ENCODE data around the gene ID1. TPM values are rescaled to one million over a fixed set of nuclear protein-coding genes. Genes with fewer than 3 reads are reported as not detected.

Gene ID1
- total and polyA plus RNA-seq, 2 of the 13 experiments (the other 11 are each of a cell fraction or from before 2014, with no cell fraction given) = 320 to 419 TPM

DNA sequence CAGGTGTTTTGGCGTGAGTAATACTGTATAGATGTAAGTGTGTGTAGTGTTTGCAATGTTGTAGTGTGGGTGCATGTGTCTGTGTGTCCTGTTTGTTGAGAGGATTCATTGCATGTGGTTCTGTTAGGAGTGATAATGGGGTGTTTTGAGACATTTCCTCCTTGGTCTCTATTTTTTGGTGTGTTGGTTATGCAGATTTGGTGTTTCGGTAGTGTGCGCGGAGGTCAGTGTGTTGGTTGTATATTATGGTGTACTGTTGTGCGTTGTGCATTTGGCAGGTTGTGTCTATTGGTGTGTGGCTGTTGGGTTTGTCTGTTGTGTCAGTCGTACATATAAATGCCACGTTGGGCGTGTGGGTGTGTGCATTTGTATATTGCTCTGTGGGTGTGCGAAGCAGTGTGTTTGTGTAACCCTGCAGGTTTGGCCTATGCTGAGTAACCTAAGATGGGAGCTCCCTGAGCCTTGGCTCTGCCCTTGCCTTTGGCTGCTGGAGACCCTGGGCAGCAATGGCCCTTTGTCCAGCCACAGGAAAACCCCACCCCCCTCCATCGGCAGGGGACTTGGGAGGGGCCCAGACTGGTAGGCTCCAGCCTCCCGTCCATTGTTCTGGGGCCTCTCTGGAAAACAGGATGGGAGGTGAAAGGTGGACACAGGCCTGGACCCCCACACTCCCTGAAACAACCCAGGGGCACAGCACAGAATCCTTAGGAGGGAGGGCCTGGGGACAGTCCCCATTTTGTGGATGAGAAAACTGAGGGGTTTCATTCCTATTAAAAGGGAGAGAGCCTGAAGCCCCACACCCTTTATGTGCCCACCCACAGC is 10.3 kb upstream of the ID1 start (continued):
- TF ChIP-seq, protein P1, sequence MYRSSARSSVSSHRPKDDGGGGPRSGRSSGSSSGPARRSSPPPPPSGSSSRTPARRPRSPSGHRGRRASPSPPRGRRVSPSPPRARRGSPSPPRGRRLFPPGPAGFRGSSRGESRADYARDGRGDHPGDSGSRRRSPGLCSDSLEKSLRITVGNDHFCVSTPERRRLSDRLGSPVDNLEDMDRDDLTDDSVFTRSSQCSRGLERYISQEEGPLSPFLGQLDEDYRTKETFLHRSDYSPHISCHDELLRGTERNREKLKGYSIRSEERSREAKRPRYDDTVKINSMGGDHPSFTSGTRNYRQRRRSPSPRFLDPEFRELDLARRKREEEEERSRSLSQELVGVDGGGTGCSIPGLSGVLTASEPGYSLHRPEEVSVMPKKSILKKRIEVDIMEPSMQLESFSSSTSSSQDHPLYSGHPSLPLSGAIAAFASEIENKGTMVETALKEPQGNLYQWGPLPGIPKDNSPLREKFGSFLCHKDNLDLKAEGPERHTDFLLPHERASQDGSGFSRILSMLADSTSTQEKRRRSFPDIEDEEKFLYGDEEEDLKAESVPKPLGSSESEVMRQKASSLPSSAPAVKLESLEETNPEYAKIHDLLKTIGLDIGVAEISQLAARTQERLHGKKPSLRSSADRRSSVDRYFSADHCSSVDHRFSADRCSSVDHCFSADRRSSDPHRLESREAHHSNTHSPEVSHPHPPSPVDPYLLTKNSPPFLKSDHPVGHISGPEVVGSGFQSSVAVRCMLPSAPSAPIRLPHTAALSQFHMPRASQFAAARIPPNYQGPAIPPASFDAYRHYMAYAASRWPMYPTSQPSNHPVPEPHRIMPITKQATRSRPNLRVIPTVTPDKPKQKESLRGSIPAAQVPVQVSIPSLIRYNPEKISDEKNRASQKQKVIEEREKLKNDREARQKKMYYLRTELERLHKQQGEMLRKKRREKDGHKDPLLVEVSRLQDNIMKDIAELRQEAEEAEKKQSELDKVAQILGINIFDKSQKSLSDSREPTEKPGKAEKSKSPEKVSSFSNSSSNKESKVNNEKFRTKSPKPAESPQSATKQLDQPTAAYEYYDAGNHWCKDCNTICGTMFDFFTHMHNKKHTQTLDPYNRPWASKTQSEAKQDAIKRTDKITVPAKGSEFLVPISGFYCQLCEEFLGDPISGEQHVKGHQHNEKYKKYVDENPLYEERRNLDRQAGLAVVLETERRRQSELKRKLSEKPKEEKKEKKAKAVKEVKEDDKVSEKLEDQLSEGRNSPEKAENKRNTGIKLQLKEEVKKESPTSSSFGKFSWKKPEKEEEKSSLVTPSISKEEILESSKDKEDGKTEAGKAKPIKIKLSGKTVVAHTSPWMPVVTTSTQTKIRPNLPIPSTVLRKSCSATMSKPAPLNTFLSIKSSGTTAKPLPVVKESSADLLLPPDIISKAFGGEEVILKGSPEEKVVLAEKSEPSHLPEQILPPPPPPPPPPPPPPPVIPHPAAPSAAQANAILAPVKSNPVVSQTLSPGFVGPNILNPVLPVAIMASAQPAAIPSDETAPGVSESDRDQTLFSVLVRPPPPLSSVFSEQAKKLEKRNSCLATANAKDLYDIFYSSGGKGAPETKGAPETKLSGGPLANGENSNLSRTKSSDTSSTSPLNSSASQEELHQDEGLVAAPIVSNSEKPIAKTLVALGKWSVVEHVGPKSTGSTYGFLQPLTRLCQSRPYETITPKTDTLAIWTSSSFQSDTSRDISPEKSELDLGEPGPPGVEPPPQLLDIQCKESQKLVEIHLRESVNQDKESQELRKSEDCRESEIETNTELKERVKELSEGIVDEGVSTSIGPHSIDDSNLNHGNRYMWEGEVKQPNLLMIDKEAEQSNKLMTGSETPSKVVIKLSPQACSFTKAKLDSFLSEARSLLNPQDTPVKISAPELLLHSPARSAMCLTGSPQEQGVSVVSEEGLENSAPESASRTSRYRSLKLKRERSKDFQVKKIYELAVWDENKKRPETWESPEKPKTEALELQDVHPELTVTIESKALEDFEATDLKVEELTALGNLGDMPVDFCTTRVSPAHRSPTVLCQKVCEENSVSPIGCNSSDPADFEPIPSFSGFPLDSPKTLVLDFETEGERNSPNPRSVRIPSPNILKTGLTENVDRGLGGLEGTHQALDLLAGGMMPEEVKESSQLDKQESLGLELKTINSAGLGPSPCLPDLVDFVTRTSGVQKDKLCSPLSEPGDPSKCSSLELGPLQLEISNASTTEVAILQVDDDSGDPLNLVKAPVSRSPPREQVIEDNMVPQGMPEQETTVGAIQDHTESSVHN (CRISPR knock-in tag; IDR thresholded peaks at IDR 0.05) = 0 out of 2 replicates have a peak, but pooled peaks have one; percentile 67
- 0 out of 2 replicates have a peak, but pooled peaks have one; percentile 29 for TF ChIP-seq ZNF44 (CRISPR knock-in tag; IDR thresholded peaks at IDR 0.05)
- peak; percentile 84; the same call in 1 of the 2 replicates for TF ChIP-seq RELA (CRISPR knock-in tag; IDR thresholded peaks at IDR 0.05)
- no peak for TF ChIP-seq ZNF468 (CRISPR knock-in tag; IDR thresholded peaks at IDR 0.05)
- 0 out of 2 replicates have a peak, but pooled peaks have one; percentile 43 for TF ChIP-seq MEIS2 (CRISPR knock-in tag; IDR thresholded peaks at IDR 0.05)
- no peak for TF ChIP-seq NONO (IDR thresholded peaks at IDR 0.05)
- TF ChIP-seq NONO (CRISPR knock-in tag; conservative IDR thresholded peaks at IDR 0.05) = peak; percentile 41; the same call in 1 of the 2 replicates
- TF ChIP-seq FOXJ3 (CRISPR knock-in tag; IDR thresholded peaks at IDR 0.05; ENCODE audit: borderline replicate concordance) = no peak
- TF ChIP-seq RFXANK (CRISPR knock-in tag; IDR thresholded peaks at IDR 0.05) = peak; percentile 34; the same call in 1 of the 2 replicates
- TF ChIP-seq SIX1 (CRISPR knock-in tag; IDR thresholded peaks at IDR 0.05; ENCODE audit: borderline replicate concordance) = peak; percentile 38; the same call in 1 of the 2 replicates
- peak; percentile 58; the same call in 1 of the 2 replicates for TF ChIP-seq ZNF264 (CRISPR knock-in tag; IDR thresholded peaks at IDR 0.05)
- no peak for TF ChIP-seq TBL1XR1 (IDR thresholded peaks at IDR 0.05; ENCODE audit: borderline replicate concordance, low read length, partially characterized antibody)
- no peak for TF ChIP-seq ZNF83 (CRISPR knock-in tag; IDR thresholded peaks at IDR 0.05; ENCODE audit: borderline replicate concordance)
- 0 out of 2 replicates have a peak, but pooled peaks have one; percentile 12 for TF ChIP-seq DMAP1 (CRISPR knock-in tag; IDR thresholded peaks at IDR 0.05)
- 0 out of 2 replicates have a peak, but pooled peaks have one; percentile 24 for TF ChIP-seq MEIS1 (CRISPR knock-in tag; IDR thresholded peaks at IDR 0.05; ENCODE audit: borderline replicate concordance)
- TF ChIP-seq, protein P2, sequence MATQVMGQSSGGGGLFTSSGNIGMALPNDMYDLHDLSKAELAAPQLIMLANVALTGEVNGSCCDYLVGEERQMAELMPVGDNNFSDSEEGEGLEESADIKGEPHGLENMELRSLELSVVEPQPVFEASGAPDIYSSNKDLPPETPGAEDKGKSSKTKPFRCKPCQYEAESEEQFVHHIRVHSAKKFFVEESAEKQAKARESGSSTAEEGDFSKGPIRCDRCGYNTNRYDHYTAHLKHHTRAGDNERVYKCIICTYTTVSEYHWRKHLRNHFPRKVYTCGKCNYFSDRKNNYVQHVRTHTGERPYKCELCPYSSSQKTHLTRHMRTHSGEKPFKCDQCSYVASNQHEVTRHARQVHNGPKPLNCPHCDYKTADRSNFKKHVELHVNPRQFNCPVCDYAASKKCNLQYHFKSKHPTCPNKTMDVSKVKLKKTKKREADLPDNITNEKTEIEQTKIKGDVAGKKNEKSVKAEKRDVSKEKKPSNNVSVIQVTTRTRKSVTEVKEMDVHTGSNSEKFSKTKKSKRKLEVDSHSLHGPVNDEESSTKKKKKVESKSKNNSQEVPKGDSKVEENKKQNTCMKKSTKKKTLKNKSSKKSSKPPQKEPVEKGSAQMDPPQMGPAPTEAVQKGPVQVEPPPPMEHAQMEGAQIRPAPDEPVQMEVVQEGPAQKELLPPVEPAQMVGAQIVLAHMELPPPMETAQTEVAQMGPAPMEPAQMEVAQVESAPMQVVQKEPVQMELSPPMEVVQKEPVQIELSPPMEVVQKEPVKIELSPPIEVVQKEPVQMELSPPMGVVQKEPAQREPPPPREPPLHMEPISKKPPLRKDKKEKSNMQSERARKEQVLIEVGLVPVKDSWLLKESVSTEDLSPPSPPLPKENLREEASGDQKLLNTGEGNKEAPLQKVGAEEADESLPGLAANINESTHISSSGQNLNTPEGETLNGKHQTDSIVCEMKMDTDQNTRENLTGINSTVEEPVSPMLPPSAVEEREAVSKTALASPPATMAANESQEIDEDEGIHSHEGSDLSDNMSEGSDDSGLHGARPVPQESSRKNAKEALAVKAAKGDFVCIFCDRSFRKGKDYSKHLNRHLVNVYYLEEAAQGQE (IDR thresholded peaks at IDR 0.05; ENCODE audit: borderline replicate concordance in 1 of 2, low read depth in 1 of 2, low read length in 2 of 2) = peak in 1 of 2 experiments; percentile 10; a peak in 2 of 4 replicates
- peak; percentile 86 for TF ChIP-seq ZNF317 (CRISPR knock-in tag; IDR thresholded peaks at IDR 0.05)
- 0 out of 2 replicates have a peak, but pooled peaks have one; percentile 62 for TF ChIP-seq ARNT (IDR thresholded peaks at IDR 0.05)

Data from HepG2 (cell line).